Testis (tissue), 2 donors: Measurements from ENCODE around the gene TMEM239.

ENCODE experiments used
- CTCF ChIP-seq, 3 experiments: fragments of 450-650 bp in 2 of 3; fragments of 200-600 bp in 1 of 3; sonication (generic) in 1 of 3; IDR thresholded peaks; one replicate each; pipeline ENCODE4 v1.5.1; 2016 to 2019; ENCODE audit warnings: antibody characterized with exemption in 3 of 3, mild to moderate bottlenecking in 2 of 3, moderate library complexity in 1 of 3
- POLR2A ChIP-seq: fragments of 450-650 bp; IDR thresholded peaks from one replicate; pipeline ENCODE4 v1.6.1; 2017; ENCODE audit warnings: antibody characterized with exemption, mild to moderate bottlenecking, moderate library complexity

GRCh38 chr20:2804852-2805688, 11.1 kb upstream of the TMEM239 start:
- no peak for TF ChIP-seq CTCF (IDR thresholded peaks at IDR 0.05)
- TF ChIP-seq POLR2A = no peak
